K562 (cell line): ENCODE measurements around the gene METTL8. TPM values are rescaled to one million over a fixed set of nuclear protein-coding genes. Genes with fewer than 3 reads are reported as not detected.

Experiments used
- ATAC-seq: fragments of 200-7000 bp; cut with Tn5 transposase; 3 replicates; pipeline ENCODE4 v1.9.1; 2020; ENCODE audit warnings: moderate library complexity
- BruUV-seq: library from RNA; stranded (reverse); fragments of 400-500 nt; replicated peaks from 2 replicates; lab custom pipeline; 2021; lab: Mats Ljungman, UMichigan
- CTCF ChIA-PET: fragments of 300-600 bp; formaldehyde crosslinking; extraction: SDS; loops from one replicate; lab custom pipeline; 2021; ENCODE audit warnings: low intra/inter-chr PET ratio; lab: Yijun Ruan, JAX
- POLR2A ChIA-PET: fragments of 300-600, 350-650 bp; sonication (Branson Sonifier 250); formaldehyde crosslinking; extraction: SDS; loops from one replicate; lab custom pipeline; 2021; ENCODE audit warnings: antibody characterized with exemption, inconsistent platforms; lab: Yijun Ruan, JAX
- DNase-seq, 4 experiments: peaks; one replicate each; pipeline versions ENCODE4 v3.0.0 to v3.0.0-alpha.2; 2011 to 2018; ENCODE audit warnings: low spot score in 3 of 4, mixed read lengths in 3 of 4; ENCODE audit errors: extremely low read depth in 1 of 4
- FAIRE-seq: peaks from 2 replicates; lab custom pipeline; 2011; peaks lifted over from hg19 to GRCh38; lab: Jason Lieb, UNC
- H2AFZ ChIP-seq: 2 replicates; pipeline ENCODE4 v1.6.0; 2011; ENCODE audit warnings: low read depth, low read length, control low read depth, inconsistent platforms
- H3K27ac ChIP-seq: fragments of 200-600 bp; 3 replicates; pipeline ENCODE4 v1.8.0; 2011; ENCODE audit warnings: low read depth, mild to moderate bottlenecking, control low read depth, inconsistent platforms, low read length, moderate library complexity, mixed read lengths; ENCODE audit errors: extremely low read depth
- H3K27me3 ChIP-seq, 2 experiments: fragments of 300-600 bp in 1 of 2; 2 replicates in 1 of 2; 3 replicates in 1 of 2; pipeline versions ENCODE4 v1.6.0 to v1.8.0; 2011; ENCODE audit warnings: inconsistent platforms in 2 of 2, low read length in 2 of 2, mild to moderate bottlenecking in 1 of 2, mixed read lengths in 1 of 2, moderate library complexity in 1 of 2; ENCODE audit not compliant: control insufficient read depth in 2 of 2, insufficient read depth in 2 of 2
- H3K36me3 ChIP-seq: fragments of 300-600 bp; 3 replicates; pipeline ENCODE4 v1.8.0; 2011; ENCODE audit warnings: mild to moderate bottlenecking, low read length, inconsistent platforms; ENCODE audit not compliant: control insufficient read depth, insufficient read depth
- H3K4me1 ChIP-seq, 2 experiments: fragments of 200-600 bp in 1 of 2; replicated peaks in 1 of 2; 2 replicates in 1 of 2; 3 replicates in 1 of 2; pipeline versions ENCODE4 v1.5.1 to v1.8.0; 2011; ENCODE audit warnings: inconsistent platforms in 2 of 2, low read length in 2 of 2, mild to moderate bottlenecking in 1 of 2, mixed read lengths in 1 of 2, moderate library complexity in 1 of 2; ENCODE audit not compliant: control insufficient read depth in 2 of 2, insufficient read depth in 2 of 2
- H3K4me2 ChIP-seq: 2 replicates; pipeline ENCODE4 v1.6.1; 2011; ENCODE audit warnings: low read length, control low read depth, inconsistent platforms, mixed read lengths; ENCODE audit not compliant: insufficient read depth
- H3K4me3 ChIP-seq: fragments of 200-600 bp; sonication (generic), shearing (Covaris generic); 2 replicates; pipeline ENCODE4 v1.5.1; 2016; ENCODE audit warnings: control low read depth, inconsistent platforms
- H3K79me2 ChIP-seq: fragments of 200-600 bp; 3 replicates; pipeline ENCODE4 v1.8.0; 2011; ENCODE audit warnings: low read length, inconsistent platforms; ENCODE audit not compliant: control insufficient read depth, insufficient read depth
- H3K9ac ChIP-seq, 2 experiments: 2 replicates each; pipeline versions ENCODE4 v1.6.0 to v1.6.1; 2011; ENCODE audit warnings: low read depth in 2 of 2, low read length in 2 of 2, control low read depth in 1 of 2, inconsistent platforms in 1 of 2, mild to moderate bottlenecking in 1 of 2, mixed read lengths in 1 of 2; ENCODE audit not compliant: insufficient read depth in 1 of 2
- H3K9me1 ChIP-seq: one replicate; pipeline ENCODE4 v1.6.0; 2011; ENCODE audit warnings: inconsistent platforms, mild to moderate bottlenecking, low read length, moderate library complexity; ENCODE audit not compliant: control insufficient read depth, insufficient read depth
- H3K9me3 ChIP-seq: replicated peaks from 2 replicates; pipeline ENCODE4 v1.5.1; 2011; ENCODE audit warnings: low read depth, low read length, inconsistent platforms; ENCODE audit not compliant: control insufficient read depth, insufficient read depth
- H4K20me1 ChIP-seq: replicated peaks from 2 replicates; pipeline ENCODE4 v1.6.1; 2011; ENCODE audit warnings: low read length, inconsistent platforms, mixed read lengths; ENCODE audit not compliant: control insufficient read depth, insufficient read depth
- CBX8 ChIP-seq: fragments of 200-600 bp; sonication (generic); IDR thresholded peaks from 2 replicates; pipeline ENCODE4 v1.6.1; 2012; ENCODE audit warnings: borderline replicate concordance, mixed run types, low read depth, mild to moderate bottlenecking, moderate library complexity, mixed read lengths, low read length, control low read depth, inconsistent platforms; ENCODE audit not compliant: poor library complexity, severe bottlenecking; ENCODE audit errors: extremely low read depth
- HMGN3 ChIP-seq: IDR thresholded peaks from 2 replicates; pipeline ENCODE4 v1.6.1; 2011; ENCODE audit warnings: borderline replicate concordance, low read depth, mild to moderate bottlenecking, mixed read lengths, low read length; ENCODE audit not compliant: insufficient read length; ENCODE audit errors: extremely low read depth
- LEF1 ChIP-seq: fragments of 450-650 bp; IDR thresholded peaks from 2 replicates; pipeline ENCODE4 v1.6.1; 2016; ENCODE audit warnings: mild to moderate bottlenecking
- MCM7 ChIP-seq, 2 experiments: fragments of 450-650 bp; IDR thresholded peaks; 2 replicates each; pipeline ENCODE4 v1.6.1; 2016 to 2018
- NCOA6 ChIP-seq: fragments of 450-650 bp; IDR thresholded peaks from 2 replicates; pipeline ENCODE4 v1.6.1; 2017; ENCODE audit warnings: mild to moderate bottlenecking
- NUFIP1 ChIP-seq: fragments of 450-650 bp; IDR thresholded peaks from 2 replicates; pipeline ENCODE4 v1.6.1; 2018; ENCODE audit not compliant: partially characterized antibody
- SETDB1 ChIP-seq: IDR thresholded peaks from one replicate; pipeline ENCODE4 v1.6.1; 2012; ENCODE audit warnings: low read length, control low read depth, inconsistent platforms
- SRSF1 ChIP-seq: fragments of 200-400 bp; formaldehyde crosslinking; IDR thresholded peaks from 2 replicates; pipeline ENCODE4 v1.6.1; 2017; ENCODE audit warnings: mild to moderate bottlenecking, low read depth, low read length, moderate library complexity
- TCFL5 ChIP-seq: fragments of 250-450 bp; sonication (Bioruptor Pico); conservative IDR thresholded peaks from 2 replicates; pipeline ENCODE4 v1.6.1; 2021; ENCODE audit warnings: mild to moderate bottlenecking, moderate library complexity, matching md5 sums
- ZBED1 ChIP-seq: IDR thresholded peaks from 2 replicates; pipeline ENCODE4 v1.6.1; 2014
- ZBTB7A ChIP-seq: IDR thresholded peaks from 2 replicates; pipeline ENCODE4 v1.6.1; 2011; ENCODE audit warnings: low read depth, mild to moderate bottlenecking, low read length, moderate library complexity, borderline replicate concordance; ENCODE audit not compliant: control insufficient read depth
- WGBS: fragments of 100-300 bp; shearing (Covaris generic); methylation state at CpG from one replicate; pipeline ENCODE4 v1.1.6; 2016; ENCODE audit warnings: low coverage, mixed read lengths; ENCODE audit not compliant: insufficient coverage; ENCODE audit errors: missing lambda C conversion rate; 5-methylcytosine and 5-hydroxymethylcytosine counted together
- in situ Hi-C: fragments of 300-500 bp; cut with MboI; formaldehyde crosslinking; loops from 4 replicates; pipeline ENCODE4 v1.15.0; 2018; ENCODE audit warnings: inconsistent platforms, mixed read lengths
- intact Hi-C: fragments of 100-400 bp; cut with micrococcal nuclease; formaldehyde crosslinking; loops from 2 replicates; pipeline ENCODE4 v1.14.2; 2022
- polyA plus RNA-seq, 8 experiments: library from polyadenylated mRNA; depleted of rRNA in 4 of 8; stranded (reverse) in 5 of 8; unstranded in 3 of 8; fragments of >200 nt; fragmentation: Nextera tagmentation in 2 of 8; fragmentation: Illumina TruSeq in 1 of 8; extraction: Ambion mirVana in 2 of 8; extraction: Trizol in 1 of 8; gene quantifications; 2 replicates each; pipeline versions ENCODE4 v1.2.1 to v1.2.3, GENCODE V29; 2011 to 2014; ENCODE audit warnings: inconsistent platforms in 1 of 8, missing spikeins in 1 of 8
- total RNA-seq, 7 experiments: library from RNA; depleted of rRNA in 6 of 7; stranded (reverse); fragments of >200 nt in 6 of 7; fragmentation: Illumina TruSeq in 2 of 7; extraction: Trizol in 2 of 7; gene quantifications; 2 replicates each; pipeline versions ENCODE4 v1.2.1 to v1.2.3, GENCODE V29; 2011 to 2021; ENCODE audit warnings: low replicate concordance in 1 of 7

Gene METTL8
- total and polyA plus RNA-seq, 9 of the 15 experiments (the other 6 are each of a cell fraction or from before 2014, with no cell fraction given): 12.9 to 52.6 (median 33.7) TPM

GRCh38 chr2:171386627-171387026 is 47.2 kb downstream of the METTL8 start:
- in situ Hi-C loops: no loop called here
- WGBS: 68% methylated on average over 10 of the region's 10 CpGs

GRCh38 chr2:171383134-171383533 is 50.7 kb downstream of the METTL8 start:
- Histone ChIP-seq H3K9me3 (no peaks in the 10 kb centered on the region), H3K27ac (no peak overlapping the region), H2AFZ (no peak overlapping the region), H4K20me1 (no peaks in the 10 kb centered on the region), H3K27me3 (no peaks in the 10 kb centered on the region), H3K4me1 (peaks cover 0 to 6% of the 10 kb centered on the region in 2 experiments; a peak in 2 of 5 replicates), H3K9me1 (no peaks in the 10 kb centered on the region), H3K36me3 (no peaks in the 10 kb centered on the region), H3K4me2 (no peak overlapping the region), H3K79me2 (0 out of 3 replicates have a peak, but pooled peaks cover 7% of the 10 kb centered on the region), H3K4me3 (no peak overlapping the region), H3K9ac (no peak overlapping the region)
- DNase-seq (no peak), ATAC-seq (no peak), FAIRE-seq (no peak)
- POLR2A ChIA-PET: no interaction called here
- intact Hi-C loops: no loop called here
- BruUV-seq: no TSS peak
- WGBS: 78% methylated on average over 1 of the region's 1 CpG
- TF ChIP-seq ZBTB7A (no peak), HMGN3 (no peak), CBX8 (no peak), ZBED1 (no peak), LEF1 (no peak), NCOA6 (no peak), NUFIP1 (no peak), MCM7 (IDR thresholded peaks at IDR 0.05) (no peak), SETDB1 (no peak), SRSF1 (no peak)
- CTCF ChIA-PET: no interaction called here
- in situ Hi-C loops: no loop called here

More at GRCh38 chr2:171386627-171387026, 47.2 kb downstream of the METTL8 start:
- TF ChIP-seq TCFL5 (CRISPR knock-in tag): no peak
- no TSS peak for BruUV-seq
- no peak overlapping the region for H3K4me2 ChIP-seq
- 0 out of 4 replicates have a peak overlapping the region, but pooled peaks of 1 of the 2 experiments have one; percentile 43 for H3K9ac ChIP-seq
- ChIA-PET POLR2A (interaction anchor here (0.6 to 1.0 kb wide), 4 partner anchors 11 to 1607 kb away, joined by 3 to 5 read pairs (median 3); no protein-coding TSS in a partner anchor), CTCF (no interaction called here)
- no peak overlapping the region for H3K4me3 ChIP-seq
- no peaks in the 10 kb centered on the region for H4K20me1 ChIP-seq
- H3K79me2 ChIP-seq: no peaks in the 10 kb centered on the region
- H3K9me1 ChIP-seq: no peaks in the 10 kb centered on the region
- H3K9me3 ChIP-seq: no peaks in the 10 kb centered on the region
- intact Hi-C loops: no loop called here
- H3K27me3 ChIP-seq: no peaks in the 10 kb centered on the region
- no peak for DNase-seq
- no peak overlapping the region for H3K27ac ChIP-seq
- ATAC-seq: peak; percentile 31; the same call in 2 of the 3 replicates
- no peak overlapping the region for H2AFZ ChIP-seq
- peaks cover 0 to 6% of the 10 kb centered on the region in 2 experiments; a peak in 2 of 5 replicates for H3K4me1 ChIP-seq
- no peak for FAIRE-seq
- H3K36me3 ChIP-seq: no peaks in the 10 kb centered on the region
